A549 (cell line): ENCODE results near the gene NUP205.
"Not testable (repeated sequence)": the region's sequence is repeated elsewhere in the genome, so short reads cannot be mapped to it uniquely, and the experiment has no call there.

Experiments
- CBX2 ChIP-seq: fragments of 200-600 bp; sonication (generic); IDR thresholded peaks from 2 replicates; pipeline ENCODE4 v1.6.1; 2016; ENCODE audit warnings: low read depth, mild to moderate bottlenecking, borderline replicate concordance
- ESRRA ChIP-seq: fragments of 150-350 bp; IDR thresholded peaks from 2 replicates; pipeline ENCODE4 v1.6.1; 2014; ENCODE audit warnings: mild to moderate bottlenecking, low read length, borderline replicate concordance
- GATA3 ChIP-seq: IDR thresholded peaks from 2 replicates; pipeline ENCODE4 v1.6.1; 2012; ENCODE audit warnings: borderline replicate concordance
- HEYL ChIP-seq: fragments of 250-450 bp; sonication (Bioruptor Pico); IDR thresholded peaks from 2 replicates; pipeline ENCODE4 v1.8.0; 2021; ENCODE audit warnings: mild to moderate bottlenecking, moderate library complexity
- MAX ChIP-seq: IDR thresholded peaks from 2 replicates; pipeline ENCODE4 v1.6.1; 2012
- POLR2A ChIP-seq: IDR thresholded peaks from 2 replicates; pipeline ENCODE4 v1.6.1; 2012; ENCODE audit warnings: mild to moderate bottlenecking, low read length
- RAD21 ChIP-seq, 2 experiments: fragments of >200 bp in 1 of 2; sonication (Bioruptor Twin) in 1 of 2; formaldehyde crosslinking in 1 of 2; IDR thresholded peaks in 1 of 2; conservative IDR thresholded peaks in 1 of 2; 2 replicates in 1 of 2; 3 replicates in 1 of 2; pipeline ENCODE4 v1.6.1; 2012 to 2018; ENCODE audit warnings: inconsistent platforms in 1 of 2
- REST ChIP-seq: fragments of 200-600 bp; sonication (generic); IDR thresholded peaks from 2 replicates; pipeline ENCODE4 v1.6.1; 2016; ENCODE audit warnings: antibody characterized with exemption, mild to moderate bottlenecking, moderate library complexity
- SMC3 ChIP-seq: fragments of >200 bp; sonication (Bioruptor Twin); formaldehyde crosslinking; IDR thresholded peaks from 3 replicates; pipeline ENCODE4 v1.6.1; 2018; ENCODE audit warnings: inconsistent platforms
- ZC3H11A ChIP-seq: fragments of 450-650 bp; IDR thresholded peaks from 2 replicates; pipeline ENCODE4 v1.6.1; 2014; ENCODE audit warnings: antibody characterized with exemption, mild to moderate bottlenecking
- ZFP36 ChIP-seq: fragments of 450-650 bp; IDR thresholded peaks from 2 replicates; pipeline ENCODE4 v1.6.1; 2014; ENCODE audit warnings: borderline replicate concordance; ENCODE audit not compliant: partially characterized antibody
- TF ChIP-seq, protein P1 (sequence below): fragments of >200 bp; sonication (Bioruptor Twin); formaldehyde crosslinking; IDR thresholded peaks from 3 replicates; pipeline ENCODE4 v1.5.1; 2016

DNA sequence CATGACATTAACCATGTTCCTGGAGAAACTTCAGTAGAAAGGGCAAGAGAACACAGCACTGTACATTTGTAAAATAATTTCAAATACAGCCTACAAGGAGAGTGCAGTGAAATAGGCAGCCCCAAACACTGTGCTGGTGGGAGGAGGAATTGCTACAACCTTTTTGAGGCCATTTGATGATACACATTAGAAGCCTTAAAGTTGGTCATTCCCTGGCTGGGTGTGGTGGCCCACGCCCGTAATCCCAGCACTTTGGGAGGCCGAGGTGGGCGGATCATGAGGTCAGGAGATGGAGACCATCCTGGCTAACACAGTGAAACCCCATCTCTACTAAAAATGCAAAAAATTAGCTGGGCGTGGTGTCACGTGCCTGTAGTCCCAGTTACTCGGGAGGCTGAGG is 134.9 kb downstream of the NUP205 start:
- TF ChIP-seq ESRRA; HEYL; SMC3; POLR2A; MAX; CBX2; ZFP36; REST; GATA3; RAD21 (conservative IDR thresholded peaks at IDR 0.05 in 1 of 2, IDR thresholded peaks at IDR 0.05 in 1 of 2); ZC3H11A: not testable (repeated sequence)
- TF ChIP-seq, protein P1, sequence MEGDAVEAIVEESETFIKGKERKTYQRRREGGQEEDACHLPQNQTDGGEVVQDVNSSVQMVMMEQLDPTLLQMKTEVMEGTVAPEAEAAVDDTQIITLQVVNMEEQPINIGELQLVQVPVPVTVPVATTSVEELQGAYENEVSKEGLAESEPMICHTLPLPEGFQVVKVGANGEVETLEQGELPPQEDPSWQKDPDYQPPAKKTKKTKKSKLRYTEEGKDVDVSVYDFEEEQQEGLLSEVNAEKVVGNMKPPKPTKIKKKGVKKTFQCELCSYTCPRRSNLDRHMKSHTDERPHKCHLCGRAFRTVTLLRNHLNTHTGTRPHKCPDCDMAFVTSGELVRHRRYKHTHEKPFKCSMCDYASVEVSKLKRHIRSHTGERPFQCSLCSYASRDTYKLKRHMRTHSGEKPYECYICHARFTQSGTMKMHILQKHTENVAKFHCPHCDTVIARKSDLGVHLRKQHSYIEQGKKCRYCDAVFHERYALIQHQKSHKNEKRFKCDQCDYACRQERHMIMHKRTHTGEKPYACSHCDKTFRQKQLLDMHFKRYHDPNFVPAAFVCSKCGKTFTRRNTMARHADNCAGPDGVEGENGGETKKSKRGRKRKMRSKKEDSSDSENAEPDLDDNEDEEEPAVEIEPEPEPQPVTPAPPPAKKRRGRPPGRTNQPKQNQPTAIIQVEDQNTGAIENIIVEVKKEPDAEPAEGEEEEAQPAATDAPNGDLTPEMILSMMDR, result not testable (repeated sequence)
